ENCODE data around the gene RAD23B.

- no peak for TF ChIP-seq EZH2 (IDR thresholded peaks at IDR 0.05; ENCODE audit: insufficient read depth, poor library complexity, severe bottlenecking)
- TF ChIP-seq EZH2phosphoT487 (IDR thresholded peaks at IDR 0.05; ENCODE audit: insufficient read depth, low read depth), result no peak
Observed at GRCh38 chr9:107368696-107369095, 85.6 kb downstream of the RAD23B start.

All from GM23248 (cell line).